ENCODE data around the gene ASIC4.

The ASIC4 gene

GRCh38 chr2:219516888-219517287 is 2.6 kb downstream of the ASIC4 start:
- no peak for DNase-seq

- DNase-seq = no peak
These were observed 3.9 kb downstream of the ASIC4 start for GRCh38 chr2:219517954-219518778.

- DNase-seq = no peak
These were observed 5.2 kb downstream of the ASIC4 start for GRCh38 chr2:219519526-219519916.

GRCh38 chr2:219520079-219520478 is 5.8 kb downstream of the ASIC4 start:
- DNase-seq = no peak

GRCh38 chr2:219521066-219521880 is 7.0 kb downstream of the ASIC4 start:
- DNase-seq = no peak

GRCh38 chr2:219522111-219523030 is 8.1 kb downstream of the ASIC4 start:
- DNase-seq = no peak

- no peak for DNase-seq
These were observed 8.9 kb downstream of the ASIC4 start for GRCh38 chr2:219523031-219523671.

GRCh38 chr2:219524817-219525216 is 10.5 kb downstream of the ASIC4 start:
- no peak for DNase-seq

- no peak for DNase-seq
These were observed 11.4 kb downstream of the ASIC4 start for GRCh38 chr2:219525533-219526232.

- DNase-seq = no peak
These were observed 12.2 kb downstream of the ASIC4 start for GRCh38 chr2:219526320-219527075.

GRCh38 chr2:219527076-219527394 is 12.8 kb downstream of the ASIC4 start:
- no peak for DNase-seq

- no peak for DNase-seq
These were observed 13.2 kb downstream of the ASIC4 start for GRCh38 chr2:219527472-219527871.

- DNase-seq = peak; percentile 85
These were observed 16.0 kb downstream of the ASIC4 start for GRCh38 chr2:219530048-219530963.

GRCh38 chr2:219531639-219532377 is 17.5 kb downstream of the ASIC4 start:
- DNase-seq = no peak

- no peak for DNase-seq
These were observed 18.0 kb downstream of the ASIC4 start for GRCh38 chr2:219532378-219532649.

- DNase-seq = no peak
These were observed 19.8 kb downstream of the ASIC4 start for GRCh38 chr2:219533930-219534661.

- DNase-seq = no peak
These were observed 22.1 kb downstream of the ASIC4 start for GRCh38 chr2:219536425-219536824.

GRCh38 chr2:219536967-219537366 is 22.7 kb downstream of the ASIC4 start:
- DNase-seq = no peak
